T-cell (primary cell): ENCODE data around the gene SELPLG. TPM values are rescaled to one million over a fixed set of nuclear protein-coding genes. Genes with fewer than 3 reads are reported as not detected.

Experiments
- ATAC-seq, 4 experiments: fragments of 200-7000 bp in 3 of 4; fragments of 150-1000 bp in 1 of 4; cut with Tn5 transposase; replicated peaks in 1 of 4; 1 replicate in 3 of 4; 2 replicates in 1 of 4; pipeline ENCODE4 v1.10.0; 2021; ENCODE audit warnings: moderate library complexity in 3 of 4, mild to moderate bottlenecking in 2 of 4, moderate number of reproducible peaks in 1 of 4
- CTCF ChIA-PET, 2 donors: fragments of 300-600 bp; sonication (Branson Sonifier 250); formaldehyde crosslinking; loops; one replicate each; lab custom pipeline; 2022; ENCODE audit warnings: antibody characterized with exemption in 2 of 2; lab: Charles Lee
- POLR2A ChIA-PET, 2 donors: fragments of 300-600 bp; sonication (Branson Sonifier 250); formaldehyde crosslinking; loops; one replicate each; lab custom pipeline; 2022; ENCODE audit warnings: antibody characterized with exemption in 2 of 2; lab: Charles Lee
- DNase-seq, 35 experiments: peaks; one replicate each; pipeline versions ENCODE4 v3.0.0 to v3.0.0-alpha.2; 2013 to 2023
- H3K27ac ChIP-seq: one replicate; pipeline ENCODE4 v1.5.1; 2013; ENCODE audit warnings: low read length
- H3K27me3 ChIP-seq, 2 experiments: replicated peaks in 1 of 2; 1 replicate in 1 of 2; 2 replicates in 1 of 2; pipeline versions ENCODE4 v1.6.1 to v1.7.0; 2013; ENCODE audit warnings: low read length in 1 of 2, mixed read lengths in 1 of 2; ENCODE audit not compliant: control insufficient read depth in 2 of 2, insufficient read depth in 2 of 2; ENCODE audit errors: extremely low read depth in 1 of 2
- H3K36me3 ChIP-seq, 2 donors: 1 replicate in 1 of 2; 2 replicates in 1 of 2; pipeline versions ENCODE4 v1.6.1 to v1.7.0; 2013; ENCODE audit warnings: low read length in 1 of 2; ENCODE audit not compliant: control insufficient read depth in 2 of 2, insufficient read depth in 1 of 2; ENCODE audit errors: extremely low read depth in 1 of 2
- H3K4me1 ChIP-seq, 2 experiments: 1 replicate in 1 of 2; 2 replicates in 1 of 2; pipeline versions ENCODE4 v1.6.1 to v1.7.0; 2013; ENCODE audit warnings: low read length in 2 of 2, mixed read lengths in 1 of 2; ENCODE audit not compliant: insufficient read depth in 2 of 2, control insufficient read depth in 1 of 2; ENCODE audit errors: extremely low read depth in 1 of 2
- H3K4me3 ChIP-seq, 2 donors: 1 replicate in 1 of 2; 2 replicates in 1 of 2; pipeline versions ENCODE4 v1.5.1 to v1.7.0; 2013; ENCODE audit warnings: mild to moderate bottlenecking in 2 of 2, low read length in 1 of 2, moderate library complexity in 1 of 2; ENCODE audit not compliant: control insufficient read depth in 1 of 2; ENCODE audit errors: extremely low read depth in 1 of 2
- H3K9me3 ChIP-seq: 2 replicates; pipeline ENCODE4 v1.7.0; 2013
- H3K27ac Mint-ChIP-seq, 2 donors: one replicate each; pipeline ENCODE4 v1.8.0; 2020 to 2021; ENCODE audit warnings: mild to moderate bottlenecking in 2 of 2, mixed read lengths in 2 of 2
- H3K27me3 Mint-ChIP-seq, 2 donors: one replicate each; pipeline ENCODE4 v1.8.0; 2021 to 2022; ENCODE audit warnings: mixed read lengths in 2 of 2
- H3K36me3 Mint-ChIP-seq: one replicate; pipeline ENCODE4 v1.8.0; 2021; ENCODE audit warnings: mixed read lengths
- H3K4me1 Mint-ChIP-seq, 3 donors: one replicate each; pipeline ENCODE4 v1.8.0; 2020 to 2022; ENCODE audit warnings: mixed read lengths in 3 of 3, mild to moderate bottlenecking in 1 of 3
- H3K4me3 Mint-ChIP-seq, 3 donors: one replicate each; pipeline ENCODE4 v1.8.0; 2020 to 2022; ENCODE audit warnings: mild to moderate bottlenecking in 3 of 3, mixed read lengths in 3 of 3, moderate library complexity in 3 of 3
- H3K9me3 Mint-ChIP-seq, 3 donors: one replicate each; pipeline ENCODE4 v1.8.0; 2020 to 2022; ENCODE audit warnings: mixed read lengths in 3 of 3
- WGBS: methylation state at CpG from one replicate; pipeline ENCODE4 v1.1.5; 2013; ENCODE audit warnings: missing lambda C conversion rate; ENCODE audit not compliant: insufficient coverage; 5-methylcytosine and 5-hydroxymethylcytosine counted together
- total RNA-seq, 35 experiments: library from RNA in 6 of 35; stranded (reverse) in 6 of 35; fragments of 120-200 nt in 1 of 35; gene quantifications; one replicate each; pipeline versions ENCODE4 v1.2.1 to v1.2.4 and lab custom pipeline; 2013 to 2026

SELPLG gene
- total RNA-seq, 5 donors from 2014 or later (not counting 1 experiment from before 2014, with no cell fraction given) = 102 to 220 (median 215) TPM

DNA sequence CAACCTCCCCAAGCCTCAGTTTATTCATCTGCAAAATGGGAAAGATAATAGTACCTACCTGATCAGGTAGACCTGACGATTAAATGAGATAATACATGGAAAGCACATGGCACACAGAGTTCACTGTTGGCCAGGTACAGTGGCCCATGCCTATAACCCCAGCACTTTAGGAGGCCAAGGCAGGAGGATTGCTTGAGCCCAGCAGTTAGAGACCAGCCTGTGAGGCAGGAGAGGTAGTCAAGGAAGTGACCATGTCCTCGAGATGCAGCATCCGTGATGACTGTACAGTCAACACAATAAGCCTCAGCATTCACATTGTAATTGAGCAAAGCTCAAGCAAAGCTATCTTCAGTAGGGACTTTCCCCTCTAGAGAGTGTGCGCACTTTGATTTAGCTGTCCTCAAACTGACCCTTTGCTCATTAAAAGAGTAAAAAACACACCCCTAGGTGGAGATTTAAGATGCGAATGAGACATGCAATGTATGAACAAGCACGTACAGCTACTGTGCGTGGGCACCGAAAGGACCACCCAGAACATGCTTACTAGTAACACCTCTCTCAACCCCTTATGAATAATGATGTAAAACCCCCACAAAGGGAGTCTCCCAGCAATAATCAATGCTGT, 61.4 kb downstream of the SELPLG start:
- peak overlapping the region; percentile 21 for H3K27ac ChIP-seq
- ATAC-seq (no peak), DNase-seq (peak in 1 of 35 experiments; percentile 16)
- H3K4me3 ChIP-seq = no peak overlapping the region
- no peaks in the 10 kb centered on the region for H3K27me3 ChIP-seq
- H3K9me3 ChIP-seq = no peaks in the 10 kb centered on the region
- peaks cover 11% of the 10 kb centered on the region for H3K36me3 Mint-ChIP-seq
- POLR2A ChIA-PET = interaction anchor here in 1 of 2 donors (0.6 kb wide), 2 partner anchors 11 to 23 kb away, joined by 3 to 15 read pairs; partner anchors contain the start of gene SART3
- WGBS = 70% methylated on average over 3 of the region's 8 CpGs
- peak overlapping the region in 1 of 3 donors; percentile 15 for H3K4me3 Mint-ChIP-seq
- CTCF ChIA-PET = interaction anchor here (1.0 to 1.1 kb wide), 3 partner anchors 8 to 61 kb away, joined by 3 to 4 read pairs (median 4); partner anchors contain the start of gene SELPLG (in 1 of the 2)
- H3K4me1 Mint-ChIP-seq = peaks cover 85 to 91% (median 90%) of the 10 kb centered on the region in 3 donors
- H3K9me3 Mint-ChIP-seq = no peaks in the 10 kb centered on the region
- peak overlapping the region; percentile 88 to 98 for H3K27ac Mint-ChIP-seq
- peaks cover 38 to 56% of the 10 kb centered on the region in 2 experiments for H3K4me1 ChIP-seq
- H3K27me3 Mint-ChIP-seq = no peaks in the 10 kb centered on the region
- H3K36me3 ChIP-seq = peaks cover 0 to 17% of the 10 kb centered on the region in 2 donors

Other genes starting within 250 kb of the SELPLG start
- 1 to 10 TPM; 5.0 to 9.3 (median 7.8) TPM for gene FICD, start 118.6 kb downstream of the SELPLG start, total RNA-seq
- gene SART3, start 72.7 kb downstream of the SELPLG start, total RNA-seq = 100 to 1,000 TPM in 1 of 5 donors, 10 to 100 TPM in 4; 76.3 to 107 (median 84.9) TPM
- 100 to 1,000 TPM; 108 to 190 (median 130) TPM for gene ISCU, start 71.3 kb downstream of the SELPLG start, total RNA-seq
- 1 to 10 TPM in 2 of 5 donors, under 1 TPM in 3; 0.13 to 3.9 (median 0.98) TPM for gene TMEM119, start 35.8 kb downstream of the SELPLG start, total RNA-seq
- 10 to 100 TPM in 1 of 5 donors, 1 to 10 TPM in 4; 7.4 to 11.4 (median 8.7) TPM for gene CORO1C, start 97.6 kb upstream of the SELPLG start, total RNA-seq
- gene SSH1, start 223.7 kb upstream of the SELPLG start, total RNA-seq = 10 to 100 TPM; 21.8 to 40.1 (median 35.0) TPM
- gene DAO, start 246.2 kb upstream of the SELPLG start, total RNA-seq = not detected